Measurements from ENCODE around the gene ACOT12. TPM values are rescaled to one million over a fixed set of nuclear protein-coding genes. Genes with fewer than 3 reads are reported as not detected.

The ACOT12 gene
- total RNA-seq, 1 donor from 2014 or later, result 0.10 TPM

DNA sequence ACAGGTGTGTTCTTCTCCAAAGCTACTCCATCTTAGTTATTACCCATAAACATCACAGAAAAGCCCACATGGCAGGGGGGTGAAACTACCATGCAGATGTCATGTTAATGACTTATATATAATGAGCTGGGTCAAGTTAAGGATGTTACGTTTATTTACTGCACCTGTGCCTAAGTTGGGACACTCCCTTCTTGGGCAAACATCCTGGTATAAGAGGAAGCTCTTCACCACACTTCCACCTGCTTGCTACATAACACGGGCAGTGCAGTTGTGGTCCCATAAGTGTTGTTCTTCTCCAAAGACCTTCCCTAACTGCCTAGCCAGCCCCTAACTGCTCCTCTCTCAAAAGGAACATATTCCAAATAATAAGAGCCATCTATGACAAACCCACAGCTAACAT, 101.8 kb downstream of the ACOT12 start:
- DNase-seq (ENCODE audit: low read depth), result no peak

DNA sequence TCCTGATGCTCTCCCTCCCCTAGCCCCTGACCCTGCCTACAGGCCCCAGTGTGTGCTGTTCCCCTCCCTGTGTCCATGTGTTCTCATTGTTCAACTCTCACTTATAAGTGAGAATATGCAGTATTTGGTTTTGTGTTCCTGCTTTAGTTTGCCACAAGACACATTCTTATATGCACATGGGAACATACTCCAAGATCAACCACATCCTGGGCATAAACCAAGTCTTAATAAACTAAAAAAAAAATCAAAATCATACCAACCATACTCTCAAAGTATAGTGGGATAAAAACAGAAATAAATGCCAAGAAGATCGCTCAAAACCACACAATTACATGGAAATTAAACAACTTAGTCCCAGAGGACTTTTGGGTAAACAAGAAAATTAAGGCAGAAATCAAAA, 103.8 kb downstream of the ACOT12 start:
- DNase-seq (ENCODE audit: low read depth), result no peak

DNA sequence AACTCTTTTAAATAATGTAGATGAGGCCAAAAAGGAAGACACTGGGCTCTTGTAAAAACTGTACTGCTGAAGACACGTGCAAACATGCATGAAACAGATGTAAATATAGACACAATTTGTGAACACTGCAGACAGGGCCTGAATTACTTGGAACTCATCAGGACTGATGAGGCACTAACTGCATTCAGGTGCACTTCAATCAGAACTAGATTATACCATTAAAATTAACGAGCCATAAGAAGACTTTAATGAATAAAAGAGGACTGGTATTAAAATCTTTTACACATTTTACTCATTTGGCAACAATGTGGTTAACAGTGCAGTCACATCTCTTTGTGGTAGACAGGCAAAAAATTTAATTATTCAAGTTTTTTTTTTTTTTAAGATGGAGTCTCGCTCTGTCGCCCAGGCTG, 105.9 kb downstream of the ACOT12 start:
- no peak for DNase-seq (ENCODE audit: low read depth)

DNA sequence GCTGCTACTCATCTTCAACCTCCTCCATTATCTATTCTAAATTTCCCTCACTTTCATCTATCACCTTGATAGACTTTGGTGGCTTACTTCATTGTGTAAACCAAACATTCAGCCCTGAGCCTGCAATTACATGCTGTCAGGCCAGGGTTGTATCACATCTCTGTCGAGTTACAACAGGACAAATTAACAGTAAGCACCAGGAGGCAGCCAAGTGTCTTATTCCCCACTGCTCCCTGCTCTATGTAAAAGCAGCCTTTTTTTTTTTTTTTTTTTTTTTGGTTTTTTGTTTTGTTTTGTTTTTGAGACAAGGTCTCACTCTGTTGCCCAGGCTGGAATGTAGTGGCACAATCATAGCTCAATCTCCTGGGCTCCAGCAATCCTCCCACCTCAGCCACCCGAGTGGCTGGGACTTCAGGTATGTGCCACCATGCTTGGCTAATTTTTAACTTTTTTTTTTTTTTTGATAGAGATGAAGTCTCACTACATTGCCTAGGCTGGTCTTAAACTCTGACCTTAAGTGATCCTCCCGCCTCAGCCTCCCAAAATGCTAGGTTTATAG, 107.8 kb downstream of the ACOT12 start:
- DNase-seq (ENCODE audit: low read depth), result no peak

DNA sequence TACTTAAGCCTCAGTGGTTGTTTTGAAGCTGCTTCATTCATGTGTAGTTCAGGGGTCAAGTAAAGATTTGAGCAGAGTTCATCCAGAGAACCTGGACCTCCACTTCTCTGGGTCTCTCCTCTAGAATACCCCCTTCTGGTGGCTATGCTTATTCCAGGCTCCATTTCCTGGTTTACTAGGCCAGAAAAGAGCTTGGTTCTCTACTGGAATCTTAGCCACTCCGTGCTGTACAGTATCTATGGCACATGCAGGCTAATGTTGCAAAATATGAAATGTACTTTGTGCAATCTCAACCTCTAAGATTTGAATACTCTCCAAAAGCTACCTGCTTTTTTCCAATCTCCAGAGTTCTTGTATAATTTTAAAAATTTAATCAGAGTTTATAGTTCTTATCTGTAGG, 110.0 kb downstream of the ACOT12 start:
- DNase-seq (ENCODE audit: low read depth), result no peak

Other genes starting within 250 kb of the ACOT12 start
- gene CKMT2, start 160.8 kb downstream of the ACOT12 start, total RNA-seq, result 1.4 and 2.8 TPM in 2 replicates
- 26.0 and 32.1 TPM in 2 replicates for gene ZCCHC9, start 92.5 kb downstream of the ACOT12 start, total RNA-seq